Testis (tissue), 3 donors: Measurements from ENCODE around the gene SRD5A3. TPM values are rescaled to one million over a fixed set of nuclear protein-coding genes. Genes with fewer than 3 reads are reported as not detected.

ENCODE experiments used
- DNase-seq: peaks from one replicate; pipeline ENCODE4 v3.0.0-alpha.2; 2019
- H3K27ac ChIP-seq, 2 donors: fragments of 200-600 bp; sonication (generic); one replicate each; pipeline ENCODE4 v1.5.1; 2019
- H3K27me3 ChIP-seq: fragments of 200-600 bp; sonication (generic); one replicate; pipeline ENCODE4 v1.5.1; 2019
- H3K36me3 ChIP-seq: fragments of 200-600 bp; sonication (generic); one replicate; pipeline ENCODE4 v1.5.1; 2017; ENCODE audit warnings: low read depth; ENCODE audit errors: missing control alignments
- H3K4me1 ChIP-seq: fragments of 200-600 bp; sonication (generic); one replicate; pipeline ENCODE4 v1.5.1; 2019
- H3K4me3 ChIP-seq, 2 donors: fragments of 200-600 bp; sonication (generic); one replicate each; pipeline ENCODE4 v1.5.1; 2017 to 2019
- H3K9me3 ChIP-seq: fragments of 200-600 bp; sonication (generic); one replicate; pipeline ENCODE4 v1.5.1; 2017
- POLR2A ChIP-seq: fragments of 450-650 bp; IDR thresholded peaks from one replicate; pipeline ENCODE4 v1.6.1; 2017; ENCODE audit warnings: antibody characterized with exemption, mild to moderate bottlenecking, moderate library complexity
- WGBS, 2 donors: methylation state at CpG; one replicate each; pipeline ENCODE4 v1.1.5; 2018; 5-methylcytosine and 5-hydroxymethylcytosine counted together
- intact Hi-C: fragments of 100-400 bp; cut with DNase I; formaldehyde crosslinking; loops from one replicate; pipeline ENCODE4 v1.15.1; 2023; ENCODE audit warnings: low total_unique reads
- polyA plus RNA-seq: library from polyadenylated mRNA; stranded (reverse); fragments of 350-450 nt; fragmentation: Illumina TruSeq; extraction: RNeasy Lipid Tissue Mini Kit (QIAGEN cat#74804); gene quantifications from one replicate; pipeline ENCODE4 v1.2.3, GENCODE V29; 2014; ENCODE audit warnings: low read depth, low replicate concordance; ENCODE audit not compliant: insufficient read depth
- total RNA-seq, 2 donors: library from RNA; depleted of rRNA; stranded (reverse); fragments of >200 nt; gene quantifications; one replicate each; pipeline ENCODE4 v1.2.3, GENCODE V29; 2016
- TF ChIP-seq, protein P1 (sequence below), 3 experiments: fragments of 450-650 bp in 2 of 3; fragments of 200-600 bp in 1 of 3; sonication (generic) in 1 of 3; IDR thresholded peaks; one replicate each; pipeline ENCODE4 v1.5.1; 2016 to 2019; ENCODE audit warnings: antibody characterized with exemption in 3 of 3, mild to moderate bottlenecking in 2 of 3, moderate library complexity in 1 of 3

Gene SRD5A3
- total and polyA plus RNA-seq, 3 donors from 2014 or later: 4.9 to 8.0 (median 7.8) TPM

DNA sequence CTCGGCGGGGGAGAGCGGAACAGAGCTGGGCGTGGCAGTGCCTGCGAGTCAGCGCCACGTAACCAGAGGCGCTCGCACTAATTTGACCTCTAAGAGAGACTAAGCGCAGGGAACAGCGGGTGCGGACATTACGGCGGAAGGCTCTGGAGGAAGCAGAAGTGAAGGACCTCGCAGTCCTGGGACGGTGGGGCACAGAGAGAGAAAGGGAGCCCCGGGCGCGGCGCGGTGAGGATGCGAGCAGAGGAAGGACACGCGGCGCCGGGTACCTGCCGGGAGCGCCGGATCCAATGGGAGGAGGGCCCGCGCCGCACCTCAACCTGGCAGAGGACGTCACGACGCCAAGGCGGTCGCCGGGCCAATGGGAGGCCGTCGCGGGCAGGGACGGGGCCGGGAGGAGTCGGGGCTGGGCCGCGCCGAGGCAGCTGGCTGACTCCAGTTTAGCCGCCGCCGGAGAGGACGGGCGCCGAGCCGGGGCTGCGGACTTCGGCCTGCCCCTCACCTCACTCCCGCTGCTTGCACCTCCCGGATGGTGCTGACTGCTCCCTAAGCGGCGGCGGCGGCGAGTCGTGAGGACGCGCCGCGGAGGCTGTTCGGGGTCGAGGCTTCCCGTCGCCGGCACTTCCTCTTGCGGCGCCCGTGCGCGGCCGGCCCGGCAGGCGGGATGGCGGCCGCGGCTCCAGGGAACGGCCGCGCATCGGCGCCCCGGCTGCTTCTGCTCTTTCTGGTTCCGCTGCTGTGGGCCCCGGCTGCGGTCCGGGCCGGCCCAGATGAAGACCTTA, 49.7 kb downstream of the SRD5A3 start, which contains the start of gene TMEM165:
Gene TMEM165, plus strand, starts transcription at position 429 of the 779 bp plus-strand sequence. Its CDS starts 233 bp downstream, at position 662.
- TF ChIP-seq, protein P1, sequence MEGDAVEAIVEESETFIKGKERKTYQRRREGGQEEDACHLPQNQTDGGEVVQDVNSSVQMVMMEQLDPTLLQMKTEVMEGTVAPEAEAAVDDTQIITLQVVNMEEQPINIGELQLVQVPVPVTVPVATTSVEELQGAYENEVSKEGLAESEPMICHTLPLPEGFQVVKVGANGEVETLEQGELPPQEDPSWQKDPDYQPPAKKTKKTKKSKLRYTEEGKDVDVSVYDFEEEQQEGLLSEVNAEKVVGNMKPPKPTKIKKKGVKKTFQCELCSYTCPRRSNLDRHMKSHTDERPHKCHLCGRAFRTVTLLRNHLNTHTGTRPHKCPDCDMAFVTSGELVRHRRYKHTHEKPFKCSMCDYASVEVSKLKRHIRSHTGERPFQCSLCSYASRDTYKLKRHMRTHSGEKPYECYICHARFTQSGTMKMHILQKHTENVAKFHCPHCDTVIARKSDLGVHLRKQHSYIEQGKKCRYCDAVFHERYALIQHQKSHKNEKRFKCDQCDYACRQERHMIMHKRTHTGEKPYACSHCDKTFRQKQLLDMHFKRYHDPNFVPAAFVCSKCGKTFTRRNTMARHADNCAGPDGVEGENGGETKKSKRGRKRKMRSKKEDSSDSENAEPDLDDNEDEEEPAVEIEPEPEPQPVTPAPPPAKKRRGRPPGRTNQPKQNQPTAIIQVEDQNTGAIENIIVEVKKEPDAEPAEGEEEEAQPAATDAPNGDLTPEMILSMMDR (IDR thresholded peaks at IDR 0.05): peak in 2 of 3 experiments; percentile 8 to 22
- TF ChIP-seq POLR2A: peak; percentile 86
- WGBS, 2 donors: 0 to 2% methylated on average over 29 to 79 of the region's 95 CpGs
- intact Hi-C loops: loop anchor here (5.0 kb wide), 1 partner anchor 152 kb away; the partner anchor contains the start of gene CLOCK
- Histone ChIP-seq H3K4me1 (peaks cover 23% of the 10 kb centered on the region), H3K27ac (peak within 1 kb of the TSS; percentile 93 to 99), H3K27me3 (no peaks in the 10 kb centered on the region), H3K36me3 (no peaks in the 10 kb centered on the region), H3K9me3 (no peaks in the 10 kb centered on the region), H3K4me3 (peak within 1 kb of the TSS; percentile 87 to 98)
- peak; percentile 95 for DNase-seq

DNA sequence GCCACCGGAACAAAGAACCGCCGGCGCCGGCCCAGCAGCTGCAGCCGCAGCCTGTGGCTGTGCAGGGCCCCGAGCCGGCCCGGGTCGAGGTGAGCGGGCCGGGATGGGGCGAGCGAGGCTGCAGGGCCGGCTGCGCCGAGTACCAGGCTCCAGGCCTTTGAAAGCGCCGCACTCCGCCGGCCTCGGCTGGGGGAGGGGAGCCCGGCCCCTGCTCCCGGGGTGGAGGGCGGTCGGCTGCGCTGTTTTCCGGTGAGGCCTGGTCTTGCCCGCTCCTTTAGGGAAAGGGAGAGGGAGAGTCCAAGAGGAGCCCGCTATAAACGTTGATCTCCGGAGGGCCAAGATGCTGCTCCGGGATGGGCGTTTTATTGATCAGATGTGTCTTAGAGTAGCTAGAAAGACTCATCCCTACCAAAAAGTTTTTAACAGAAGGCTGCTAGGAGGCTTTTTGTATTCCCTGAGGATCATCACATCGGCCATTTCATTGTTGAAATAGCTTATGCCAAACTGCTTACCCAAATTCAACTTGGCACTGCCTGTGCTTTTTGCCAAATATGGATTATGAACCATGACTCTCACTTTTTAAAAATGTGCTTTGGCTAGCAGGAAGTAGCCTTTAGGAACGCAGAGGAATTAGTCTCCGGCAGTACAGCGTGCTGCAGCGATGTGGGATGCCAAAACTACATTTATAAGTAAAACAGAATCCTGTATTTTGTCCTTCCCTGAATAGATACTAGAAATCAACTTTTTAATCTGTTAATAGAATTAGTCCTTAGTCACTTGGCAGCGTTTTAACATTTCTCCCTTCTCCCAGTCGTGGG, 50.5 kb downstream of the SRD5A3 start:
- WGBS, 2 donors: 0 to 1% methylated on average over 12 to 40 of the region's 41 CpGs
- H3K36me3 ChIP-seq: no peaks in the 10 kb centered on the region
- peak; percentile 52 for DNase-seq
- H3K4me3 ChIP-seq: peak overlapping the region; percentile 87 to 98
- intact Hi-C loops: loop anchor here (5.0 kb wide), 1 partner anchor 151 kb away; the partner anchor contains the start of gene CLOCK
- H3K9me3 ChIP-seq: no peaks in the 10 kb centered on the region
- no peak for TF ChIP-seq POLR2A
- TF ChIP-seq, protein P1 (IDR thresholded peaks at IDR 0.05): no peak
- peaks cover 23% of the 10 kb centered on the region for H3K4me1 ChIP-seq
- H3K27me3 ChIP-seq: no peaks in the 10 kb centered on the region
- peak overlapping the region; percentile 93 to 99 for H3K27ac ChIP-seq

DNA sequence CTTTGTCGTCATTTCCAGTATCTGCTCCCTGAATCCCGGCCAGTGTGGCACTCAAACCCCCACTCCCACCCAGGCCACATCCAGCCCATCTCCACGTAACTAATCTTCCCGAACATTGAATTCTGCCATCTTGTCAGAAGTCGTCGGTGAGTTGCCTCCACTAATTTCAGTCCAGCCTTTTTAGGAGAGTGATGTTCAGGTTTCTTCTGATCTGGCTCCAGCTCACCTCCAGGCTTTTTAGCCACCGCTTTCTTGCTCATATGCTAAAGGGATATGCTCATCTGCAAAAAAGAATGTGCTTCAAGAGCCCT, 51.0 kb downstream of the SRD5A3 start:
- intact Hi-C loops: loop anchor here (5.0 kb wide), 1 partner anchor 150 kb away; the partner anchor contains the start of gene CLOCK
- peak overlapping the region; percentile 87 to 98 for H3K4me3 ChIP-seq
- DNase-seq: peak; percentile 40
- 2 to 9% methylated on average over 7 of the region's 7 CpGs for WGBS, 2 donors
- peaks cover 23% of the 10 kb centered on the region for H3K4me1 ChIP-seq
- H3K36me3 ChIP-seq: no peaks in the 10 kb centered on the region
- no peaks in the 10 kb centered on the region for H3K9me3 ChIP-seq
- no peak for TF ChIP-seq POLR2A
- TF ChIP-seq, protein P1 (IDR thresholded peaks at IDR 0.05): no peak
- H3K27me3 ChIP-seq: no peaks in the 10 kb centered on the region
- H3K27ac ChIP-seq: peak overlapping the region; percentile 93 to 99

DNA sequence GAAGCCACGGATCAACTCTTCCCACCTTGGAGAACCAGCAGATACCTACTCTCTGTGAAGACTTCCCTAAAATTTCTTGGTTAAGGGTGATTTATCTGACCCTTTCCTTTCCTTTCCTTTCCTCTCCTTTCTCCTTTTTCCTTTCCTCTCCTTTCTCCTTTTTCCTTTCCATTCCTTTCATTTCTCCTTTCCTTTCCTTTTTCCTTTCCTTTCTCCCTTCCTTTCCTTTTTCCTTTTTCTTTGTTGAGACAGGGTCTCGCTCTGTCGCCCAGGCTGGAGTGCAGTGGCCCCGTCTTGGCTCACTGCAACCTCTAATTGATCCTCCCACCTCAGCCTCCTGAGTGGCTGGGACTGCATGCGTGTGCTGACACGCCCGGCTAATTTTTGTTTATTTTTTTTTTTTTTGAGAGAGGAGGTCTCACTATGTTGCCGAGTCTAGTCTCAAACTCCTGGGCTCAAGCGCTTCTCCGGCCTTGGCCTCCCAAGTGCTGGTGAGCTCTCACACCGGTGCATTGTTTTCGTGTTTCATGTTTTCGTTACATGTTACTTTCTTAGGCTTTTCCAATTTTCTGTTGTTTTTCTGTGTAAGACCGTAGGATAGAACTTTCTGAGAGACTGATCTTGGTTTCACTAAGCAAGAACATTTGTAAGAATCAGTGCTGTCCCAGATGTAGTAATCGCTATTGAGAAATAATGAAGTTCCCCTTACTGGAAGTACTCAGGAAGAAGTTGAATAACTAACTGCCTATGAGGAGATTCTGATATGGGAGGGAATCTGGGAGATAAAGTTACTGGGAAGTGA, 51.7 kb downstream of the SRD5A3 start:
- no peak for DNase-seq
- Histone ChIP-seq H3K36me3 (no peaks in the 10 kb centered on the region), H3K27me3 (no peaks in the 10 kb centered on the region), H3K4me3 (peak overlapping the region; percentile 87 to 98), H3K4me1 (peaks cover 23% of the 10 kb centered on the region), H3K27ac (peak overlapping the region; percentile 93 to 99), H3K9me3 (no peaks in the 10 kb centered on the region)
- 29% methylated on average over 15 of the region's 15 CpGs for WGBS, 2 donors
- TF ChIP-seq, protein P1 (IDR thresholded peaks at IDR 0.05): no peak
- TF ChIP-seq POLR2A: no peak
- intact Hi-C loops: loop anchor here (5.0 kb wide), 1 partner anchor 150 kb away; the partner anchor contains the start of gene CLOCK
